ENCODE data around the gene SGIP1. TPM values are rescaled to one million over a fixed set of nuclear protein-coding genes. Genes with fewer than 3 reads are reported as not detected.
A peak's percentile ranks its signal among the peaks of the same experiment; 100 is the strongest.

The SGIP1 gene
- polyA plus RNA-seq, 1 donor = 15.2 TPM

DNA sequence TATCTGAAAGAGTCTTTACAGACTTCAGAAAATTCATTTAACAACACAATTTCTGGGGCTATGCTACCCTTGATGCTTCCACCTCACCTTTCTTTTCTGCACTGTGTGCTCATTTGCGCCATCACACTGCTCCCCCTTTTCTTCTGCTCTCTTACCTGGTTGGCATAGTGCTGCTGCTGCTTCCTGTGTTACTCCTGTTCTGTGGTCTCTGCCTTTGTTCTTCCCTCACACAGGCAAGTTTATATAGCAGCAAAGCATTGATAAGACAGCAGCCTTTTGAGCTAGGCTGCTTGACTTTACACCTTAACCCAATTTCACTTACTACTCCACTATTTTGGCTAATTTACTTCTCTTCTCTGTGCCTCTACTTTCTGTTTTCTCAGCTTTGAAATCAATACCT, 18.3 kb downstream of the SGIP1 start:
- Histone ChIP-seq H3K36me3 (ENCODE audit: control insufficient read depth, insufficient read depth, low read length) (no peaks in the 10 kb centered on the region), H3K27me3 (ENCODE audit: control insufficient read depth, insufficient read depth, low read length) (no peaks in the 10 kb centered on the region), H3K4me1 (ENCODE audit: control insufficient read depth, insufficient read depth, low read length) (no peaks in the 10 kb centered on the region), H3K27ac (ENCODE audit: low read length) (no peak overlapping the region), H3K9me3 (ENCODE audit: control insufficient read depth, low read depth, low read length) (no peaks in the 10 kb centered on the region), H3K4me3 (ENCODE audit: low read length) (no peak overlapping the region)
- no CpG with 5 or more reads among the region's 1 CpG for WGBS (ENCODE audit: insufficient coverage, low lambda C conversion rate)
- no peak for DNase-seq

DNA sequence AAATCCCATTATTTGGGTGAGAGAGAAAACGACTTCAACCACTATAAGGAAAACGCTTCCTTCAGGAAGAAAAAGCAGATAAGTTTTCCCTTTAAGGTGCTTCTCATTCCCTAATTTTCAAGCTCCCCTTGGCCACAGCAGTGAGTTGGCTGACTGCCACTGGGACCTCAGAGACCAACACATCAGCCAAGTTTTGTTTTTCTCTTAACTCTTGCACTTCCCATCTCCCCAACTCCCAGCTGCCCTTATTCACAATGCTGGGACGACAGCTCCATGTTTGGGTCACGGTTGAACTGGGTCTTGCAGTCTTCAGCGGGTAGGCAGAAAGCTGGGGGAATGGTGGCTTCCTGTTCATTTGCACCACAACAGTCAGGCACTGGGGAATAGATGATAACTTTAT, 18.9 kb downstream of the SGIP1 start:
- Histone ChIP-seq H3K4me3 (ENCODE audit: low read length) (no peak overlapping the region), H3K27ac (ENCODE audit: low read length) (no peak overlapping the region), H3K36me3 (ENCODE audit: control insufficient read depth, insufficient read depth, low read length) (no peaks in the 10 kb centered on the region), H3K9me3 (ENCODE audit: control insufficient read depth, low read depth, low read length) (no peaks in the 10 kb centered on the region), H3K27me3 (ENCODE audit: control insufficient read depth, insufficient read depth, low read length) (no peaks in the 10 kb centered on the region), H3K4me1 (ENCODE audit: control insufficient read depth, insufficient read depth, low read length) (no peaks in the 10 kb centered on the region)
- WGBS (ENCODE audit: insufficient coverage, low lambda C conversion rate) = no CpG with 5 or more reads among the region's 5 CpGs
- no peak for DNase-seq

DNA sequence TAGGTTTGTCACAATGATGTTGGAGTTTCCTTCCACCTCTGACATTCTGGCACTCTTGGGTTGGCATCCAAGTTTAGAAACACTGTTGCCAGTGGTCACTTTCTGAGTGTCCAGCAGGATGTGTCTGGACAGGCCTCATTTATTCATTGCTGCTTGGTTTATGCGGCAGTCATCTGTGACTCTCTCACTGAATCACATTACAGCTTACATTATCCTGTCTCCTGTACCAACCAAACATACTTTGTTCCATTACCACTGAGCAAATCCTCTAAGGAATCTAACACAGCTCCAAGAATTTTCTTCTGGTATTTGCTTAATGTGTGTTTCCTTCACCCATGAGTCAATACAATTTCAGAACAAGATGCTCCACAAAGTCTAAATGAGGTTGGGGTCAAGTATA, 19.9 kb downstream of the SGIP1 start:
- no CpG with 5 or more reads among the region's 1 CpG for WGBS (ENCODE audit: insufficient coverage, low lambda C conversion rate)
- DNase-seq = no peak
- H3K27me3 ChIP-seq (ENCODE audit: control insufficient read depth, insufficient read depth, low read length) = no peaks in the 10 kb centered on the region

DNA sequence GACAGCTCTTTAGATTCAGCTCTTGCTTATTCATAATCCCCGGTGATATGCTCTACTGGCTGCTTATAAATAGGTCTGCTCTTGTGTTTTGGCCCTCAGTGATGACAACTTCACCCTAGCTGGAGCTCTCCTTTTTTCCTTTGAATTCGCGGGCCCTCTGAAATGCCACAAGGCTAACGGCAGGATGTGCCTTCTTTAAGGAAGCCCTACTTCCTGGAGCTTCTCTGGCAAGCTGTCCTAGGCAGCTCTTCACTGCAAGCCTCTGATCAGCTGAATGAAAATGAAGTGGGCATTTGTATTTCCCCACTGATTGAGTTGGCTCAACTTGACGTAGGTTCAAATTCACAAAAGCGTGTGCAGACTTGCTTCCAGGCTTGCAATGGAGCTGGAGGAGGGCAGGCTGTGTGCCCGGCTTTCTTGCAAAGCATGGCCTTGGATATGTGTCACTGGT, 22.2 kb downstream of the SGIP1 start:
- Histone ChIP-seq H3K4me3 (ENCODE audit: low read length) (no peak overlapping the region), H3K4me1 (ENCODE audit: control insufficient read depth, insufficient read depth, low read length) (no peaks in the 10 kb centered on the region), H3K9me3 (ENCODE audit: control insufficient read depth, low read depth, low read length) (no peaks in the 10 kb centered on the region), H3K36me3 (ENCODE audit: control insufficient read depth, insufficient read depth, low read length) (no peaks in the 10 kb centered on the region), H3K27me3 (ENCODE audit: control insufficient read depth, insufficient read depth, low read length) (no peaks in the 10 kb centered on the region), H3K27ac (ENCODE audit: low read length) (no peak overlapping the region)
- whole genome bisulfite sequencing (ENCODE audit: insufficient coverage, low lambda C conversion rate) = no CpG with 5 or more reads among the region's 7 CpGs
- DNase-seq = no peak

More for the DNA sequence above, 19.9 kb downstream of the SGIP1 start:
- H3K4me3 ChIP-seq (ENCODE audit: low read length) = no peak overlapping the region
- no peaks in the 10 kb centered on the region for H3K36me3 ChIP-seq (ENCODE audit: control insufficient read depth, insufficient read depth, low read length)
- no peaks in the 10 kb centered on the region for H3K9me3 ChIP-seq (ENCODE audit: control insufficient read depth, low read depth, low read length)
- H3K4me1 ChIP-seq (ENCODE audit: control insufficient read depth, insufficient read depth, low read length) = no peaks in the 10 kb centered on the region
- no peak overlapping the region for H3K27ac ChIP-seq (ENCODE audit: low read length)

DNA sequence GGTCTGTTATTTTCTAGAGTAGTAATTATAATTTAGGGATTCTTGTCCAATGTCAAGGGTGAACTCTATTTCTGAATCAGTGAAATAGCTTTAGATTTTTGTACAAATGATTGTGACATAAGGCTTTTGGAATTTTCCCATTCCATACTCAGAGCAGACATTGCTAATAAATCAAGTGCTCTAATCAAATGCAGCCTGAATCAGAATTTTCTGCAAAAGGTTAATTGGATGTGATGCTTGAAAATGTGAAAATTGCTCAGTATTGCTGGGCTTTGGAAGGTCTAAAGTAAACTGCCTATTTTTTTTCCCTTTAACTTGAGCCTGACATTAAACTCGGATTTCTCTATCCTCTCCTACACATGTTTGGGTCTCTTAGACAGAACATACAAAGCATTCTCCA, 23.2 kb downstream of the SGIP1 start:
- no peaks in the 10 kb centered on the region for H3K9me3 ChIP-seq (ENCODE audit: control insufficient read depth, low read depth, low read length)
- H3K27me3 ChIP-seq (ENCODE audit: control insufficient read depth, insufficient read depth, low read length) = no peaks in the 10 kb centered on the region
- 83% methylated on average over 1 of the region's 1 CpG for WGBS (ENCODE audit: insufficient coverage, low lambda C conversion rate)
- H3K4me1 ChIP-seq (ENCODE audit: control insufficient read depth, insufficient read depth, low read length) = no peaks in the 10 kb centered on the region
- no peaks in the 10 kb centered on the region for H3K36me3 ChIP-seq (ENCODE audit: control insufficient read depth, insufficient read depth, low read length)
- H3K4me3 ChIP-seq (ENCODE audit: low read length) = no peak overlapping the region
- no peak overlapping the region for H3K27ac ChIP-seq (ENCODE audit: low read length)
- DNase-seq = no peak

DNA sequence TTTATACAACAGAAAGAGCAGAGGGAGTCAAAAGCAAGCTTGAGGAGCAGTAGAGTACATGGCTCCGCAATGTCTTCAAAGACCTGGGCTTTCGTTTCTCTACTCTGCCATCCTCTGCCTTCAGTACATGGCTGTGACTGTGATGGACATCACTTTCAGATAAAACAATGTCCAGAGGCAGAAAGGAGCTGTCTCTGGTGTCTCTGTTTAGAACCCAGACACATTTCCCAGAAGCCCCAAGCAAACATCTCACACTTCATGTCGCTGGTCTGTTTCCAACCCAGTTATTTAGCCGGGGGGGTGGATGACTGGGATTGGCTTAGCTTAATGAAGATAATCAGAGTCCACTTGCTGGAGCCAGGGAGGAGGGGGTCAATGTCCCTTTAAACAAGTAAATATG, 25.6 kb downstream of the SGIP1 start:
- no CpG with 5 or more reads among the region's 4 CpGs for WGBS (ENCODE audit: insufficient coverage, low lambda C conversion rate)
- no peaks in the 10 kb centered on the region for H3K9me3 ChIP-seq (ENCODE audit: control insufficient read depth, low read depth, low read length)
- no peaks in the 10 kb centered on the region for H3K27me3 ChIP-seq (ENCODE audit: control insufficient read depth, insufficient read depth, low read length)
- no peaks in the 10 kb centered on the region for H3K36me3 ChIP-seq (ENCODE audit: control insufficient read depth, insufficient read depth, low read length)
- no peaks in the 10 kb centered on the region for H3K4me1 ChIP-seq (ENCODE audit: control insufficient read depth, insufficient read depth, low read length)
- H3K4me3 ChIP-seq (ENCODE audit: low read length) = no peak overlapping the region
- no peak for DNase-seq
- H3K27ac ChIP-seq (ENCODE audit: low read length) = no peak overlapping the region

DNA sequence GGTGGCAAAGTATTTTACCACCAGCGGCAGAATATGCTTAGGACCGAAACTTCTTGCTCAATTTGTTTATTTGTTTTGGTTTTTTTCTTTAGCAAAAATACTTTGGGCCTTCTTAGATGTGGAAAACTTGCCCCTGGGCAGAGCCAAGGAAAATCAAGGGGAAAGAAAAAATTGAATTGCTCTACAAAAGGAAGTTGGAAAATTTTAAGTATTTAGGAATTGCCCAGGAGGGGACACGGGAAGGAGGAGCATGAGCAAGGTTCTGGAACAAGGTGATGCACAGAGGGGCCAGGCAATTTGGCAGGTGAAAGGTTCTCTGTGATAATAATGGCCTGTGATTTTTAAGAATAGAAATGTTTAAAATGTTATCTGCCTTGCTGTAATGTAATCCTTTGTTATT, 28.6 kb downstream of the SGIP1 start:
- Histone ChIP-seq H3K27me3 (ENCODE audit: control insufficient read depth, insufficient read depth, low read length) (no peaks in the 10 kb centered on the region), H3K36me3 (ENCODE audit: control insufficient read depth, insufficient read depth, low read length) (no peaks in the 10 kb centered on the region), H3K4me1 (ENCODE audit: control insufficient read depth, insufficient read depth, low read length) (no peaks in the 10 kb centered on the region), H3K4me3 (ENCODE audit: low read length) (no peak overlapping the region), H3K9me3 (ENCODE audit: control insufficient read depth, low read depth, low read length) (no peaks in the 10 kb centered on the region), H3K27ac (ENCODE audit: low read length) (peak overlapping the region; percentile 30)
- no peak for DNase-seq
- WGBS (ENCODE audit: insufficient coverage, low lambda C conversion rate) = 67% methylated on average over 1 of the region's 3 CpGs

DNA sequence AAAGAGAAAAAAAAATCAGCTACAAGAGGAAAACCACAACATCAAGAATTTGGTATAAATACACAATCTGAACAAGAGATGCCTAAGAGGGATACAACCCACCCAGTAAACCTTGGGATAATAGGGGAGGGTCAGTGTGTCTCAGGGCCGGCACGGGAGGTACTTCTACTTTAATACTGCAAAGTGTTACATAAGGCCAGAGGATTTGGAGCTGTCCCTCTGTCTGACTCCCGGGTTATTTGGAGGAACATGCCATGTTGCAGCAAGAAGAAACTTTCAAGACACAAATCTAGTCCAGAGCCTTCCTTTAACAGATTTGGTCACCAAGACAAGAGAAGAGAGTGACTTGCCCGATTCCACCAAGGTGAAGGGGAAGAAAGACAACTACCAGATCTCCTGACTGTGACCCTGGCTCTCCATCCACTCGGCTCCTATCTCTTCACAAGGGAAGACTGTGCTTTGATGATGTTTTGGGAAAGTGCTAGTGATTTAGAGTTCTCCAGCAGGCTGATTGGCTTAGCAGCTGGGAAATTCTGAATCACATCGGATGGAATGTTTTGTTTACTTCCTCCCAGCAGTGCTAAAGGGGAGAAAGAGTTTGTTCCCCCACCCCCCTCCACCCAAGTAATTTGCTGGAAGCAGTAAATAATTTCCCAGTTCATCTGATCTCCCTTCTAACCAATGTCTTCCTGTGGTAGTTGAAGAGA, 29.3 kb downstream of the SGIP1 start:
- H3K27me3 ChIP-seq (ENCODE audit: control insufficient read depth, insufficient read depth, low read length) = no peaks in the 10 kb centered on the region
- H3K4me3 ChIP-seq (ENCODE audit: low read length) = no peak overlapping the region
- WGBS (ENCODE audit: insufficient coverage, low lambda C conversion rate) = no CpG with 5 or more reads among the region's 6 CpGs
- no peaks in the 10 kb centered on the region for H3K9me3 ChIP-seq (ENCODE audit: control insufficient read depth, low read depth, low read length)
- no peaks in the 10 kb centered on the region for H3K36me3 ChIP-seq (ENCODE audit: control insufficient read depth, insufficient read depth, low read length)
- peak overlapping the region; percentile 34 for H3K27ac ChIP-seq (ENCODE audit: low read length)
- peak in 1 of 2 donors; percentile 46 for DNase-seq
- H3K4me1 ChIP-seq (ENCODE audit: control insufficient read depth, insufficient read depth, low read length) = no peaks in the 10 kb centered on the region

DNA sequence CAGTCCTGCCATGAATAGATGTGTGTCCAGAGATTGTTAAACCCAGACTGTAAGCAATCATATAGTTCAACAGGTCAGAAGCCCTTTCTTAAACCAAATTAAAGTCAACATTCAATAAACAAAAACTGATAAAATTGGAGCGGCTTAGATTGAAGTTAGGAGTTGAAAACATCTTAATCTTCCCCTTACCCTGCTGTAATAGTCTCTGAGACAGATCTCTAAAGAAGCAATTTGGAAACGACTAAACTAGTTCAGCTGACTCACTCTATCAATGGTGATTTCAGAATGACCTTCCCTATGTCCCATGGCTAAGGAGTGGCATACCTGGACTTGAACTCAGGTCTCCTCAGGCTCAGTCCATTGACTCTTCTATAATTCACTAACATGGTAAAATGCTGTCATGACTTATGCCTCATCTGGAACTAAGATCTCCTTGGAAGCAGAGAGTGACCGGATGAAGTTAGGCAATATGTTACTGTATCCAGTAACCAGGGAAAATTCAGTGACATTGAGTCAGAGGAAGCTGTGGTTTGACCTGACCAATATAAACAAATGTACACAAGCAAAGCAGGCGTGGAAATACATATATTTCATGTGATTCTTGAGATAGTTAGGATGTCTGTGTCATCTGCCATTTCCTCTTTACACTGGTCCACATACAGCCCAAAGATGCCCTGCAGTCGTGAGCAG, 30.1 kb downstream of the SGIP1 start:
- Histone ChIP-seq H3K27me3 (ENCODE audit: control insufficient read depth, insufficient read depth, low read length) (no peaks in the 10 kb centered on the region), H3K9me3 (ENCODE audit: control insufficient read depth, low read depth, low read length) (no peaks in the 10 kb centered on the region), H3K27ac (ENCODE audit: low read length) (peak overlapping the region; percentile 34), H3K36me3 (ENCODE audit: control insufficient read depth, insufficient read depth, low read length) (no peaks in the 10 kb centered on the region), H3K4me3 (ENCODE audit: low read length) (no peak overlapping the region), H3K4me1 (ENCODE audit: control insufficient read depth, insufficient read depth, low read length) (no peaks in the 10 kb centered on the region)
- no peak for DNase-seq
- WGBS (ENCODE audit: insufficient coverage, low lambda C conversion rate) = no CpG with 5 or more reads among the region's 5 CpGs

DNA sequence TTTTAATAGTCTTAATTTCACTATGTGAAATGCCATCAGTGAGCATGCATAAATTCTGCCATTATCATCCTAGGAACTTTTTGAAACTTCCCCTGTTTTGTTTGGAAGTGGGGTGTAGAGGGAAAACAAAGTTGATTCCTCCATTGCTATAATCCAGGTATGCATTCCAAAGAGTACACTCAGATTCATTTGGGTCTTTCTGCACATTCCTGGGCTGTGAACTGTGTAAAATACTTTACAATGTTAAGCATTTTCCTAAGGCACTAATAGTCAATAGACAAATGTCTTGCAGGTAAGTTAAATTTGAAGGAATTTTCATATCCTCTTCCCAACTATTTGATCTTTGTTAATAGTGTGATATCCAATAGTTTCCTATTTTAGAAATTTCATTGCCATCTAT, 36.2 kb downstream of the SGIP1 start:
- H3K27me3 ChIP-seq (ENCODE audit: control insufficient read depth, insufficient read depth, low read length) = no peaks in the 10 kb centered on the region
- H3K27ac ChIP-seq (ENCODE audit: low read length) = no peak overlapping the region
- DNase-seq = no peak
- H3K9me3 ChIP-seq (ENCODE audit: control insufficient read depth, low read depth, low read length) = no peaks in the 10 kb centered on the region
- no peaks in the 10 kb centered on the region for H3K36me3 ChIP-seq (ENCODE audit: control insufficient read depth, insufficient read depth, low read length)
- no peaks in the 10 kb centered on the region for H3K4me1 ChIP-seq (ENCODE audit: control insufficient read depth, insufficient read depth, low read length)
- H3K4me3 ChIP-seq (ENCODE audit: low read length) = no peak overlapping the region

DNA sequence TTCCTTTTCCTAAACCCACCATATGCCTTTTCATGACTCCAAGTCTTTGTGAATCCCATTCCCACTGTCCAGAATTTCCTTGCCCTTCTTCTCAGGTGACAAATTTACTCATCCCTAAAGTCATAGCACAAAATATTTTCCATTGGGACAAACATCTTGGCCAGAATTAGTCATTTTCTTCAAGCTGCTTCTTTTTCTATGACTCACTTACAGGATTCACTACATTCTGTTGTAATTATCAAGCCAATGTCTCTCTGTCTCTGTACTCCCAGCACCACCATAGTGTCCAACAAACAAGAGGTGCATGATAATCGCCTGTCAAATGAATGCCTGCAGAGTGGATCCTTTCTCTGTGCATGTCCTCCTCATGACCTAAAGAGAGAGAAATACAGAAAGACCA, 37.8 kb downstream of the SGIP1 start:
- no peak for DNase-seq
- no peaks in the 10 kb centered on the region for H3K4me1 ChIP-seq (ENCODE audit: control insufficient read depth, insufficient read depth, low read length)
- no peaks in the 10 kb centered on the region for H3K9me3 ChIP-seq (ENCODE audit: control insufficient read depth, low read depth, low read length)
- H3K27me3 ChIP-seq (ENCODE audit: control insufficient read depth, insufficient read depth, low read length) = no peaks in the 10 kb centered on the region
- no CpG with 5 or more reads among the region's 1 CpG for WGBS (ENCODE audit: insufficient coverage, low lambda C conversion rate)
- H3K4me3 ChIP-seq (ENCODE audit: low read length) = no peak overlapping the region
- no peak overlapping the region for H3K27ac ChIP-seq (ENCODE audit: low read length)
- no peaks in the 10 kb centered on the region for H3K36me3 ChIP-seq (ENCODE audit: control insufficient read depth, insufficient read depth, low read length)

Measured in large intestine (tissue), 3 donors.